ENCODE measurements around the gene NDUFB2. TPM values are rescaled to one million over a fixed set of nuclear protein-coding genes. Genes with fewer than 3 reads are reported as not detected.

Gene NDUFB2
- total RNA-seq, 1 donor from 2014 or later: 682 TPM

- DNase-seq: peak; percentile 33
- Histone ChIP-seq H3K27ac (replicated peaks) (peak overlapping the region; percentile 86), H3K4me3 (peak overlapping the region; percentile 85), H3K27me3 (ENCODE audit: low read depth) (no peaks in the 10 kb centered on the region), H3K4me1 (peaks cover 38% of the 10 kb centered on the region), H3K9me3 (replicated peaks) (no peaks in the 10 kb centered on the region), H3K36me3 (no peaks in the 10 kb centered on the region)
- TF ChIP-seq CTCF (IDR thresholded peaks at IDR 0.05; ENCODE audit: borderline replicate concordance): no peak
- intact Hi-C loops (cut with micrococcal nuclease): no loop called here
Observed at GRCh38 chr7:140673063-140673773, 23.3 kb upstream of the NDUFB2 start.

DNA sequence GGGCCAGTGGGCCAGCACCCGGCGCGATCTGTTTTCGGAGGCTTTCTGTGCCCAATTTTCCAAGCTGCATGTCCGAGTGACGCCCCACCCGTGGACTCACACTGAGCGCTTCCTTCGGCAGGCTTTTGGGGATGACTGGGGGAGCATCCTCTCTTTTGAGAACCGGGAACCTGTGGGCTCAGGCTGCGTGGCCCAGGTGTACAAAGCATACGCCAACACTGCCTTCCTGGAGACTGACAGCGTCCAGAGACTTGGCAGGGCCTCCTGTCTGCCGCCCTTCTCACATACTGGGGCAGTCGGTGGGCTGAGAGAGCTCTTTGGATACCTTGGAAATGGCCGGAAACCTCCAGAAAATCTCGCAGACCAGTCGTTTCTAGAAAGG is 22.7 kb upstream of the NDUFB2 start:
- intact Hi-C loops (cut with micrococcal nuclease): no loop called here
- Histone ChIP-seq H3K9me3 (replicated peaks) (no peaks in the 10 kb centered on the region), H3K36me3 (peaks cover 2% of the 10 kb centered on the region), H3K4me3 (peak overlapping the region; percentile 85), H3K27ac (replicated peaks) (peak overlapping the region; percentile 86), H3K4me1 (peaks cover 38% of the 10 kb centered on the region), H3K27me3 (ENCODE audit: low read depth) (no peaks in the 10 kb centered on the region)
- no peak for TF ChIP-seq CTCF (IDR thresholded peaks at IDR 0.05; ENCODE audit: borderline replicate concordance)
- no peak for DNase-seq

DNA sequence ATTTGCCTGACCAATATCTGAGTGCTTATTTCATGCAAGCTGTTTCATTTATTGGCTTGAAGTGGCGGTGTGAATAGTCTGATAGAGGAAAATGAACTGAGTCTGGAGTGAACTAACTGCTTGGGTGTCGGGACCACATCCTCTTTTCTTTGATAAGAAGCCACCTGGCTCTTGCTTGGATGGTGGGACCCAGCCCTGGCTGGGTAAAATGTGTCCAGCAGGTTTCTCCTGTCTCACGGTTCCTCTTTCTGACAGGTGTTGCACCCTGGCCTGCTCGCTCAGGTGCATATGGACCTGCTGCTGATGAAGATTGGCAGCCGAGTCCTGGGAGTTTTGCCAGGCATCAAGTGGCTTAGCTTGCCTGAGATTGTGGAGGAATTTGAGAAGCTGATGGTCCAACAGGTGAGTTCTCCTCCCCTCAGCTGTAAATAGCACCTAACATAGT is 22.1 kb upstream of the NDUFB2 start:
- Histone ChIP-seq H3K36me3 (peaks cover 8% of the 10 kb centered on the region), H3K4me3 (no peak overlapping the region), H3K9me3 (replicated peaks) (no peaks in the 10 kb centered on the region), H3K4me1 (peaks cover 38% of the 10 kb centered on the region), H3K27ac (replicated peaks) (peak overlapping the region; percentile 86), H3K27me3 (ENCODE audit: low read depth) (no peaks in the 10 kb centered on the region)
- DNase-seq: no peak
- no peak for TF ChIP-seq CTCF (IDR thresholded peaks at IDR 0.05; ENCODE audit: borderline replicate concordance)
- intact Hi-C loops (cut with micrococcal nuclease): no loop called here

- TF ChIP-seq CTCF (IDR thresholded peaks at IDR 0.05; ENCODE audit: borderline replicate concordance): peak; percentile 51
- intact Hi-C loops (cut with micrococcal nuclease): no loop called here
- Histone ChIP-seq H3K9me3 (replicated peaks) (no peaks in the 10 kb centered on the region), H3K27me3 (ENCODE audit: low read depth) (no peaks in the 10 kb centered on the region), H3K4me1 (peaks cover 38% of the 10 kb centered on the region), H3K27ac (replicated peaks) (no peak overlapping the region), H3K36me3 (peaks cover 12% of the 10 kb centered on the region), H3K4me3 (no peak overlapping the region)
- DNase-seq: no peak
Observed at GRCh38 chr7:140674899-140675701, 21.4 kb upstream of the NDUFB2 start.

GRCh38 chr7:140675726-140676125 is 20.8 kb upstream of the NDUFB2 start:
- no peaks in the 10 kb centered on the region for H3K9me3 ChIP-seq (replicated peaks)
- peaks cover 15% of the 10 kb centered on the region for H3K36me3 ChIP-seq
- no peak for TF ChIP-seq CTCF (IDR thresholded peaks at IDR 0.05; ENCODE audit: borderline replicate concordance)
- H3K4me1 ChIP-seq: peaks cover 38% of the 10 kb centered on the region
- H3K27ac ChIP-seq (replicated peaks): no peak overlapping the region
- H3K4me3 ChIP-seq: no peak overlapping the region
- no peak for DNase-seq
- no peaks in the 10 kb centered on the region for H3K27me3 ChIP-seq (ENCODE audit: low read depth)
- intact Hi-C loops (cut with micrococcal nuclease): no loop called here
